Measurements from ENCODE around the gene DGKI.

The DGKI gene

GRCh38 chr7:137768366-137768765 is 78.4 kb downstream of the DGKI start:
- Mint-ChIP-seq H3K27ac (no peak overlapping the region), H3K4me1 (ENCODE audit: low read depth) (no peaks in the 10 kb centered on the region), H3K4me3 (no peak overlapping the region), H3K9me3 (no peaks in the 10 kb centered on the region), H3K36me3 (ENCODE audit: low read depth) (peaks cover 2% of the 10 kb centered on the region), H3K27me3 (ENCODE audit: low read depth) (no peaks in the 10 kb centered on the region)

GRCh38 chr7:137762334-137762733 is 84.4 kb downstream of the DGKI start:
- Mint-ChIP-seq H3K27me3 (ENCODE audit: low read depth) (no peaks in the 10 kb centered on the region), H3K9me3 (no peaks in the 10 kb centered on the region)

GRCh38 chr7:137760111-137760510 is 86.7 kb downstream of the DGKI start:
- Mint-ChIP-seq H3K4me1 (ENCODE audit: low read depth) (no peaks in the 10 kb centered on the region), H3K27ac (no peak overlapping the region), H3K9me3 (no peaks in the 10 kb centered on the region), H3K27me3 (ENCODE audit: low read depth) (no peaks in the 10 kb centered on the region), H3K36me3 (ENCODE audit: low read depth) (no peaks in the 10 kb centered on the region), H3K4me3 (no peak overlapping the region)

More at GRCh38 chr7:137762334-137762733, 84.4 kb downstream of the DGKI start:
- Mint-ChIP-seq H3K36me3 (ENCODE audit: low read depth) (no peaks in the 10 kb centered on the region), H3K27ac (no peak overlapping the region), H3K4me1 (ENCODE audit: low read depth) (no peaks in the 10 kb centered on the region), H3K4me3 (no peak overlapping the region)

GRCh38 chr7:137757146-137757925 is 89.4 kb downstream of the DGKI start:
- Mint-ChIP-seq H3K36me3 (ENCODE audit: low read depth) (no peaks in the 10 kb centered on the region), H3K9me3 (no peaks in the 10 kb centered on the region), H3K27me3 (ENCODE audit: low read depth) (no peaks in the 10 kb centered on the region), H3K4me1 (ENCODE audit: low read depth) (no peaks in the 10 kb centered on the region), H3K4me3 (no peak overlapping the region), H3K27ac (no peak overlapping the region)

- Mint-ChIP-seq H3K9me3 (no peaks in the 10 kb centered on the region), H3K27me3 (ENCODE audit: low read depth) (no peaks in the 10 kb centered on the region), H3K4me1 (ENCODE audit: low read depth) (no peaks in the 10 kb centered on the region), H3K27ac (no peak overlapping the region), H3K36me3 (ENCODE audit: low read depth) (no peaks in the 10 kb centered on the region), H3K4me3 (no peak overlapping the region)
Observed at GRCh38 chr7:137755846-137756651, 90.7 kb downstream of the DGKI start.

- Mint-ChIP-seq H3K4me3 (no peak overlapping the region), H3K9me3 (no peaks in the 10 kb centered on the region), H3K27me3 (ENCODE audit: low read depth) (no peaks in the 10 kb centered on the region), H3K27ac (no peak overlapping the region), H3K4me1 (ENCODE audit: low read depth) (no peaks in the 10 kb centered on the region), H3K36me3 (ENCODE audit: low read depth) (no peaks in the 10 kb centered on the region)
Observed at GRCh38 chr7:137755427-137755826, 91.3 kb downstream of the DGKI start.

- Mint-ChIP-seq H3K4me1 (ENCODE audit: low read depth) (no peaks in the 10 kb centered on the region), H3K27me3 (ENCODE audit: low read depth) (peaks cover 2% of the 10 kb centered on the region)
Observed at GRCh38 chr7:137753948-137754851, 92.6 kb downstream of the DGKI start.

GRCh38 chr7:137753575-137753947 is 93.2 kb downstream of the DGKI start:
- H3K4me1 Mint-ChIP-seq (ENCODE audit: low read depth): no peaks in the 10 kb centered on the region
- no peak overlapping the region for H3K4me3 Mint-ChIP-seq
- H3K9me3 Mint-ChIP-seq: no peaks in the 10 kb centered on the region
- H3K27ac Mint-ChIP-seq: no peak overlapping the region
- peaks cover 4% of the 10 kb centered on the region for H3K27me3 Mint-ChIP-seq (ENCODE audit: low read depth)
- no peaks in the 10 kb centered on the region for H3K36me3 Mint-ChIP-seq (ENCODE audit: low read depth)

More at GRCh38 chr7:137753948-137754851, 92.6 kb downstream of the DGKI start:
- Mint-ChIP-seq H3K27ac (no peak overlapping the region), H3K36me3 (ENCODE audit: low read depth) (no peaks in the 10 kb centered on the region), H3K9me3 (no peaks in the 10 kb centered on the region), H3K4me3 (no peak overlapping the region)

- H3K9me3 Mint-ChIP-seq: no peaks in the 10 kb centered on the region
- H3K4me1 Mint-ChIP-seq (ENCODE audit: low read depth): no peaks in the 10 kb centered on the region
- no peak overlapping the region for H3K4me3 Mint-ChIP-seq
- H3K27me3 Mint-ChIP-seq (ENCODE audit: low read depth): peaks cover 4% of the 10 kb centered on the region
- H3K27ac Mint-ChIP-seq: no peak overlapping the region
- no peaks in the 10 kb centered on the region for H3K36me3 Mint-ChIP-seq (ENCODE audit: low read depth)
Observed at GRCh38 chr7:137753067-137753466, 93.7 kb downstream of the DGKI start.

- Mint-ChIP-seq H3K4me1 (ENCODE audit: low read depth) (no peaks in the 10 kb centered on the region), H3K27me3 (ENCODE audit: low read depth) (peaks cover 4% of the 10 kb centered on the region), H3K4me3 (no peak overlapping the region), H3K9me3 (no peaks in the 10 kb centered on the region), H3K27ac (no peak overlapping the region), H3K36me3 (ENCODE audit: low read depth) (no peaks in the 10 kb centered on the region)
Observed at GRCh38 chr7:137751361-137752009, 95.3 kb downstream of the DGKI start.

GRCh38 chr7:137747359-137748031 is 99.3 kb downstream of the DGKI start:
- Mint-ChIP-seq H3K9me3 (no peaks in the 10 kb centered on the region), H3K4me3 (no peak overlapping the region), H3K4me1 (ENCODE audit: low read depth) (no peaks in the 10 kb centered on the region), H3K36me3 (ENCODE audit: low read depth) (no peaks in the 10 kb centered on the region), H3K27me3 (ENCODE audit: low read depth) (peaks cover 4% of the 10 kb centered on the region), H3K27ac (no peak overlapping the region)

- Mint-ChIP-seq H3K36me3 (ENCODE audit: low read depth) (no peaks in the 10 kb centered on the region), H3K27ac (no peak overlapping the region), H3K4me1 (ENCODE audit: low read depth) (no peaks in the 10 kb centered on the region), H3K9me3 (no peaks in the 10 kb centered on the region), H3K27me3 (ENCODE audit: low read depth) (no peaks in the 10 kb centered on the region), H3K4me3 (no peak overlapping the region)
Observed at GRCh38 chr7:137743021-137743420, 103.8 kb downstream of the DGKI start.

- Mint-ChIP-seq H3K36me3 (ENCODE audit: low read depth) (no peaks in the 10 kb centered on the region), H3K9me3 (no peaks in the 10 kb centered on the region), H3K27ac (no peak overlapping the region), H3K27me3 (ENCODE audit: low read depth) (no peaks in the 10 kb centered on the region), H3K4me3 (no peak overlapping the region), H3K4me1 (ENCODE audit: low read depth) (no peaks in the 10 kb centered on the region)
Observed at GRCh38 chr7:137742051-137742450, 104.7 kb downstream of the DGKI start.

Data from T-helper 1 cell treated with Interleukin-12 subunit alpha and Interleukin-12 subunit beta and Interleukin-4 antibody, amounts not matched to agents 30 μg/mL and 1 μg/mL, for 36 hours (primary cell).